Spleen (tissue), 7 donors: Measurements from ENCODE around the gene DDX59.

Source experiments
- POLR2A ChIP-seq, 3 donors: fragments of 450-650 bp; IDR thresholded peaks; one replicate each; pipeline ENCODE4 v1.5.1; 2017; ENCODE audit warnings: antibody characterized with exemption in 3 of 3, mild to moderate bottlenecking in 1 of 3
- POLR2AphosphoS5 ChIP-seq, 3 donors: sonication (generic); formaldehyde crosslinking; IDR thresholded peaks; one replicate each; pipeline ENCODE4 v1.5.1; 2017; ENCODE audit warnings: antibody characterized with exemption in 3 of 3
- TF ChIP-seq, protein P1 (sequence below), 11 experiments: fragments of 200-600 bp in 7 of 11; fragments of 450-650 bp in 4 of 11; sonication (generic) in 4 of 11; IDR thresholded peaks in 8 of 11; conservative IDR thresholded peaks in 3 of 11; 1 replicate in 7 of 11; 2 replicates in 4 of 11; pipeline versions ENCODE4 v1.4.0 to v1.8.0; 2016 to 2021; ENCODE audit warnings: antibody characterized with exemption in 11 of 11, inconsistent platforms in 4 of 11, mild to moderate bottlenecking in 1 of 11
- donor health status: DM: no; HTN: no; CAD: no; lungs with moderate emphysema.
- donor health status: DM: no; HTN: no; CAD: no.
- donor health status: DM: no; HTN: no; CAD: no.

- TF ChIP-seq, protein P1, sequence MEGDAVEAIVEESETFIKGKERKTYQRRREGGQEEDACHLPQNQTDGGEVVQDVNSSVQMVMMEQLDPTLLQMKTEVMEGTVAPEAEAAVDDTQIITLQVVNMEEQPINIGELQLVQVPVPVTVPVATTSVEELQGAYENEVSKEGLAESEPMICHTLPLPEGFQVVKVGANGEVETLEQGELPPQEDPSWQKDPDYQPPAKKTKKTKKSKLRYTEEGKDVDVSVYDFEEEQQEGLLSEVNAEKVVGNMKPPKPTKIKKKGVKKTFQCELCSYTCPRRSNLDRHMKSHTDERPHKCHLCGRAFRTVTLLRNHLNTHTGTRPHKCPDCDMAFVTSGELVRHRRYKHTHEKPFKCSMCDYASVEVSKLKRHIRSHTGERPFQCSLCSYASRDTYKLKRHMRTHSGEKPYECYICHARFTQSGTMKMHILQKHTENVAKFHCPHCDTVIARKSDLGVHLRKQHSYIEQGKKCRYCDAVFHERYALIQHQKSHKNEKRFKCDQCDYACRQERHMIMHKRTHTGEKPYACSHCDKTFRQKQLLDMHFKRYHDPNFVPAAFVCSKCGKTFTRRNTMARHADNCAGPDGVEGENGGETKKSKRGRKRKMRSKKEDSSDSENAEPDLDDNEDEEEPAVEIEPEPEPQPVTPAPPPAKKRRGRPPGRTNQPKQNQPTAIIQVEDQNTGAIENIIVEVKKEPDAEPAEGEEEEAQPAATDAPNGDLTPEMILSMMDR (IDR thresholded peaks at IDR 0.05 in 8 of 11, conservative IDR thresholded peaks at IDR 0.05 in 3 of 11): no peak
- TF ChIP-seq POLR2A (IDR thresholded peaks at IDR 0.05): no peak
- no peak for TF ChIP-seq POLR2AphosphoS5 (IDR thresholded peaks at IDR 0.05)
Observed at GRCh38 chr1:200628223-200628881, 41.4 kb downstream of the DDX59 start.
